ENCODE data around the gene GNAI3.

Gene GNAI3

DNA sequence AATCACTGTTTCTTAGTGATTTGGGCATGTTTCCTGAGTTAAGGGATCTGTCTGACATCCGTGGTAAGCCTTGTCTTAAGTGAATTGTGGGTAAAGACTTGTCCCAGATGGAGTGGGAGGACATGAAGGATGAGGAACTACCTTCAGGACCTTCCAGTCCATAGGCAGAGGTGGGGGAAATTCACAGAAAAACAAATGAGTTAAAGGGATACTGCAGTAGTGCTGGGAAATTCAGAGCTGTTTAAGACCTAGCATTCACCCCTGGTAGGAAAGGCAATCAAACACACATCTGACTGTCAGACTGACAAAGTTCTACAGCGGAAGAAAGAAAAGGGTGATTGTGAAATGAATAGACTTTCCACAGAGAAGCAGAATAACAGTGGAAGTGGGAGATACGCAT is 68.0 kb downstream of the GNAI3 start:
- peak overlapping the region; percentile 95 for H3K27ac ChIP-seq
- TF ChIP-seq, protein P1, sequence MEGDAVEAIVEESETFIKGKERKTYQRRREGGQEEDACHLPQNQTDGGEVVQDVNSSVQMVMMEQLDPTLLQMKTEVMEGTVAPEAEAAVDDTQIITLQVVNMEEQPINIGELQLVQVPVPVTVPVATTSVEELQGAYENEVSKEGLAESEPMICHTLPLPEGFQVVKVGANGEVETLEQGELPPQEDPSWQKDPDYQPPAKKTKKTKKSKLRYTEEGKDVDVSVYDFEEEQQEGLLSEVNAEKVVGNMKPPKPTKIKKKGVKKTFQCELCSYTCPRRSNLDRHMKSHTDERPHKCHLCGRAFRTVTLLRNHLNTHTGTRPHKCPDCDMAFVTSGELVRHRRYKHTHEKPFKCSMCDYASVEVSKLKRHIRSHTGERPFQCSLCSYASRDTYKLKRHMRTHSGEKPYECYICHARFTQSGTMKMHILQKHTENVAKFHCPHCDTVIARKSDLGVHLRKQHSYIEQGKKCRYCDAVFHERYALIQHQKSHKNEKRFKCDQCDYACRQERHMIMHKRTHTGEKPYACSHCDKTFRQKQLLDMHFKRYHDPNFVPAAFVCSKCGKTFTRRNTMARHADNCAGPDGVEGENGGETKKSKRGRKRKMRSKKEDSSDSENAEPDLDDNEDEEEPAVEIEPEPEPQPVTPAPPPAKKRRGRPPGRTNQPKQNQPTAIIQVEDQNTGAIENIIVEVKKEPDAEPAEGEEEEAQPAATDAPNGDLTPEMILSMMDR (conservative IDR thresholded peaks at IDR 0.05) = no peak

- H3K27ac ChIP-seq = peak overlapping the region; percentile 95; the same call in 1 of the 2 replicates
- TF ChIP-seq, protein P1 (conservative IDR thresholded peaks at IDR 0.05) = no peak
Observed at GRCh38 chr1:109617291-109617801, 68.9 kb downstream of the GNAI3 start.

- TF ChIP-seq, protein P1 (conservative IDR thresholded peaks at IDR 0.05) = no peak
- peak overlapping the region; percentile 95 for H3K27ac ChIP-seq
Observed at GRCh38 chr1:109618661-109619575, 70.5 kb downstream of the GNAI3 start.

DNA sequence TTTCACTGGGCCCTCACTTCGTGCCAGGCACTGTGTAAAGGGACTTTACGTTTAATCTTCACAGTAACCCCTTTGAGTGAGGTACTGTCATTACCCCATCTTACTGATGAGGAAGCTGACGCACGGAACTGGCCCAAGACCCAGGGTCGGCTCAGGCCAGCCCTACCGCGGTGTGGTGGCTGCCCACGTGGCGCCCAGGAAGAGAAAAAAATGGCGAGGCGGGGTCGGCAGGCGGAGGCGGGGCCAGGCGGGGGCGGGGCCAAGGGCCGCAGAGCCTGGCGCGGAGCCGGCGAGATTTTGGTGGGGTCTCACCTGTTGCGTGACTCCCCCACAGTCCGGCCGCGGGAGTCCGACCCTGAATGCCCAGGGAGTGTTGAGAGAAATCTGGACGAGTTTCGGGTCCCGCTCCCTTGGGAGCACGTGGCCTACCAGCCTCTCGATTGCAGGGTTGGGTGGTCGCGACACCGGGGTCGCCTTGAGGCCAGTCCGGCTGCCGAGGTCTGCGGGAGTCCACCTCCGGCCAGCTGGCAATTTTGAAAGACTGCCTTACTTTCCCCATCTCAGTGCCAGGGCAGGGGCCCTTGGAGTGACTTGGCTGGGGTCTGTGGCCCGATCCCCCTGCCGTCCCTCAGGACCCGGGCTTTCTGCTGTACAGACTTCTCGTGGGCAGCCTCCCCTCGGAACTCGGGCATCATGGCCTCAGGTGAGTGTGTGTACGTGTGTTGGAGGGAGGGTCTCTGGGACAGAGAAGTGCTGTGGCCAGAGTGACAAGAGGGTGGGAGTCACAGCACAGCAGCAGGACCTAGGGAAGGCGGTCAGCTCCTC is 71.4 kb downstream of the GNAI3 start, which contains the start of the genes AMPD2 and GNAT2:
AMPD2 (plus strand) TSS at position 262 of the 825 bp plus-strand sequence. CDS start 1,339 bp downstream, outside the sequence.
GNAT2 (minus strand) TSS at position 41 of the 825 bp plus-strand sequence. CDS start 6,746 bp downstream, outside the sequence.
- H3K27ac ChIP-seq = peak within 1 kb of the TSS; percentile 95
- TF ChIP-seq, protein P1 (conservative IDR thresholded peaks at IDR 0.05) = no peak

DNA sequence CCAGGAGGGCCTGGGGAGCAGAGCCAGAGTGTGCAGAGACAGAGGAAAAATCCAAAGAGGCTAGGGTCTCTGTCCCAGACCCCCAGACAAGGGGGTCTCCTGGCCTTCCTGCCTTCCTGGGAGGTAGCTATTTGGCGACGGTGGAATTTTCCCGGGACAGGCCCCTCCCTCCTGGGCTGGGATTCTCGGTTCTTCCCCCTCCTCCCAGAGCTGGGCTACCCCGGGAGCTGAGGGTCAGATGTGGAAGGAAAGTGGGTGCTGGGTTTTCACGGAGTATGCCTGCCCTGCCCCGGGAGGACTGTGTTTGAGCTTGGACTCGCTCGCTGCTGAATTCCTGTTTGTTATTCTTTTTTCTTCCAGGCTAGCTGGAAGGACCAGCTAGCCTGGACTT is 72.0 kb downstream of the GNAI3 start:
- H3K27ac ChIP-seq = peak overlapping the region; percentile 95
- TF ChIP-seq, protein P1 (conservative IDR thresholded peaks at IDR 0.05) = no peak

- TF ChIP-seq, protein P1 (conservative IDR thresholded peaks at IDR 0.05) = no peak
- peak overlapping the region; percentile 95 for H3K27ac ChIP-seq
Observed at GRCh38 chr1:109620841-109621286, 72.4 kb downstream of the GNAI3 start.

Data from VCaP (cell line).